Activated CD4-positive, CD25-positive, alpha-beta regulatory T cell treated with anti-CD3 and anti-CD28 coated beads, Interleukin-2, amount 50 U/mL, for 16 hours (primary cell): ENCODE results near the gene FAM53B.

Experiments used
- DNase-seq: peaks from one replicate; pipeline ENCODE4 v3.0.0-alpha.2; 2020; ENCODE audit warnings: low read depth, low spot score

FAM53B gene

DNA sequence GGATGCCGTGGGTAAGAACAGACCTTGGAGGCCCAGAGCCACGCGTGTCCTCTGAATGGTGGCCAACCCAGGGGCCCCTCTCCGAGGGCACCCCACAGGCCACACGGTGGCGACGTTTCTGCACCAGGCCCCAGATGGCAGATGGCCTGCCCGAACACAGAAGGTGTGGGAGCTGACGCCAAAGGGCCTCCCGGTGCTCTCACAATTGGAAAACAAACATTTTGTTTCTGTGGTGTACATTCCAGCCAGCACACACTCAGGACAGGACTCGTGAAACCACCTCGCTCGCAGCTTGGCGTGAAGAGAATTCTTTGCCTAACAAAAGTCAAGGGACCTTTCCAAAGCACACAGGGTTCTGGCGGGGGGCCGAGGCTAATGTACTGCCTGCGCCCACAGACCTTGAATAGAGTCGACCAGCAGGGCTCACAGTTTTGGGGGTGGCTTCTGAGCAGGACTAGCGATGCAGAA lies 112.1 kb downstream of the FAM53B start:
- no peak for DNase-seq

DNA sequence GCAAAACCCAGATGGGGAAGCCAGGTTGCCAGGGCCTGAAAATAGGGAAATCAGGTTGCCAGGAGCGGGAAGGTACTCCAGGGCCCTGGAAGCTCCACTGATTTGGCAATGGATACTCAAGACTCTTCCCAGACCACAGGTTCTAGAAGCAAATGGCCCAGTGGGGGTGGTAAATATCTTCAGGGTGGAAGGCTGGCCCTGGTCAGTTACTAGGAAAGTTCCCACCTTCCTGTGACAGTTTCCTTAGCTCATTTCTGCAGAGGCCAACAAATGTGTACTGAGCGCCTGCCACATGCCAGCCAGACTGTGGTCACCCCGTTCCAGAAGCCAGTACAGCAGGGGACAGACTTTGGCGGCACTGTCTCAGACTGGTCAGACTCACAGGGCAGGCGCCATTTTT lies 113.6 kb downstream of the FAM53B start:
- DNase-seq: no peak

DNA sequence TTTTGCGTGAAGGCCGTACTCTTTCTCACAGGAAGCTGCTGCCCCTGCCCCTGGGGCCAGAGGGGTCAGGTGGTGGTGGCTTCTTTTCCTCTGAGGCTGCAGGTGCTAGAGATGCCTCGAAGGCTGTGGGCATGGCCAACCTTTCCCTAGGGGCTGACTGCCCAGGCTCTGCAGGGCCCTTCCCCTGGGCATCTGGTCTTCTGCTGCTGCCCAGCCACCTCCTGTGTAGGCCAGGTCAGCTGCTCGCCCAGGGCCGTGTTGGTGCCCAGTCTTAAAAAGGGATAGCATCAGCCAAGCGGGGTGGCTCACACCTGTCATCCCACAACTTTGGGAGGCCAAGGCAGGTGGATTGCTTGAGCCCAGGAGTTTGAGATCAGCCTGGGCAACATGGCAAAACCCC lies 114.3 kb downstream of the FAM53B start:
- DNase-seq: no peak

DNA sequence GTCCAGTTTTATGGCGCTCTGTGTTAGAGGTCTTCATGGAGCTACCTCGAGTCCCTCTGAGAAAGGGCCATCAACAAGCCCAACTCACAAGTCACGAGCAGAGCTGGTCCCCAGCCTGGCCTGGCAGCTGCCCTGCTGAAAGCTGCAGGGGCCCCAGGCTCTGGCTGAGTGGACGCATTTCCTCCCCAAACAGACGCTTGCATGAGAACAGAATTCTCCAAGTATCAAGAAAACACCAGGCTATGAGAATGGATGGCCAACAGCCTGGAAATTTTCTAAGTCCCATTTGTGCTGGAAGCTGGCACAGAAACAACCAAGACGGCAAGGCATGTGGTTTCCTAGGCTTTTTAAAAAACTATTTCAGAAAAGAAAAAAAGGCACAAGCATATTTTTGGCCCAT lies 114.8 kb downstream of the FAM53B start:
- no peak for DNase-seq

DNA sequence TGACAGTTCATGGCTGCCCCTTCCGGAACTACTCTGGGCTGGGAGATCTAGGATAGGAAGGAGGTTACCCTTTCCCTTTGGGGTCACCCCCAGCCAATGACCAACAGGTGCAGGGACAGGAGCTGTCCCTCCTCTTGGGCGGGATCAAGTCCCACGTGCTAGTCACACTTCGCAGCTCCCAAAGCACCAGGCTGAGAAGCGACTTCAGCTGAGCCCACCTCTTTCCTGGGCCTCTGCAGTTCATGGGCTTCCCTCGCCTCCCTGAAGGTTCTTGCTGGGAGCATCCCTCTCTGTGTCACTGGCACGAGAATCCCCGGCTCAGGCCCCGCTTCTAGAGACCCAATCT lies 115.5 kb downstream of the FAM53B start:
- DNase-seq: no peak

DNA sequence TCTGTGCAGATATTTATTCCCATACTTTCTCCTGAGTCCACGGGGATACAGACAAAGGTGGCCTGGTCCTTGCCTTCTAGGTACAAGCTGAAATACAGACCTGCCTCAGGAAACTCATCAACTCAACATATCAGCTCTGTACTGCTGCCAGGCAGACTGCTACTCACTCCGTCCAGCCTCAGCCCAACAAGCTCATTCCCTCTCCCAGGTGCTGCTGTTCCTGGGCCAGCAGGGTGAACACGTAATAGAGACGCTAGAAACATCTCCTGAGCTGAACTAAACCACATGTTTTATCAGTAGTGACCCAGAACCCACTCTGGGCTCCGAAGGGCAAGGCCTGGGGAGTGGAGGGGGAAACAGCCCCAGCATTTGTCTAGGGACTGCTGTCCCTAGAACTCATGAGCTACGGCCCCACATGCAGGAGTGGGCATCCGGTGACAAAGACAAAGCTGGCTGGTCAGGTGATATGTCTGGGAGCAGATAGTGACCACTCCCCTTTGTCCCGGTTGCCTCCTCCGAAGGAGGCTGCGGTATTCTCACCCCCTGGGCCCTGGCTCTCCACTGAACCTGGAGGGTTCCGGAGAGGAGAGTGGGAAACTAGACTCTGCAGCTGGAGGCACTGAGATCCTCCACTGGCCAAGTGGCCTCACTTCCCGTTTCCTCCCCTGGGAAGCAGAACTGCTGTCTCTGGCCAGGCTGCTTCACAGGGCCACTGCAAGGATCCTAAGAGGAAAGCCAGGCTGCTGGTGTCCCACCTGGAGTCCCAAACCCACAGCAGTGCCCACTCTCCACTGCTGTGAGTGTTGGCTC lies 116.1 kb downstream of the FAM53B start:
- DNase-seq: no peak

DNA sequence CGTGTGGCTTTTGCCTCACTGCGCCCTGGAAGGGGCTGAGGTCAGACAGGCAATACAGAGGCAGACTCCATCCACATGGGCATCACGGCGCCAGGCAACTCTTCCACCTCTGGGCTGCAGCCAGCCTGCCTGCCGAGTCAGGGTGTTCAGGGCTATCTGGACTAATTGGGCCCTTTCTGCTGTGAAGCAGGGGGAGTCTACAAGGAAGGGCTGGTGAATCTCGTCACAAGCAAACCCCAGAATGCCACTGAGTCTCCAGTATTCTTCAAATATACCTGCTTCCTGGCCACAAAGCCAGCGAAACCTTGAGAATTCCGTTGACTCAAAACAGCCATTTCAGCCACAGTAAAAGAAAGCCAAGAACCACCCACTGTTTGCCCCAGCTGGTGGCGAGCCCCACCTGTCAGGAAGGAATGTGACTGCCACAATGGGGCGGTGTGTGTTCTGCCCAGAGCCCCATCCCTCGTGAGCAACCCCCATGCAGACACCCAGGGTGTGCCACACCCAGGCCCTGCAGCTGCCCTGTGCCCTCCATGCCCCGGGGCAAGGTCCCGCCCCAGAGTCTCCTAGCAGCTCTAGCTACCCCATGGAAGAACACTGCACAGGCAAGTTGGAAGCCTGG lies 117.3 kb downstream of the FAM53B start:
- no peak for DNase-seq

DNA sequence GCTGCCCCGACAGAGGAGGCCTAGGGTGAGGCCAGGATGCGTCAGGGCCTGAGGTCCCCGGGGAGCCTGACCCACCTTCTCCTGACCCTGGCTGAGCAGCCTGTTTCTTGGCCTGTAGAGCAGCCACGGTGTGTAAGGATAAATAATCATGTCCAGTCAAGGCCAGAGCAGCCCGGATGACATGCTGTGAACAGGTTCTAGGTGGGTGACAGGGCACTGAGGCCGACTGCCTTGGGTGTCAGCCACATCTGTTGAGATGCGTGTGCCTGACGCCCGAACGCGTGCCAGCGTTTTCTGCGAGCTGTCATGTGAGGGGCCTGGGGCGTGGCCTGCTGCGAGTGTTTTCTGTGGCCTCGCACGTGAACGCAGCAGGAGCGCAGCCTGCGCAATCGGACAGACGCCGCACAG lies 118.3 kb downstream of the FAM53B start:
- no peak for DNase-seq

DNA sequence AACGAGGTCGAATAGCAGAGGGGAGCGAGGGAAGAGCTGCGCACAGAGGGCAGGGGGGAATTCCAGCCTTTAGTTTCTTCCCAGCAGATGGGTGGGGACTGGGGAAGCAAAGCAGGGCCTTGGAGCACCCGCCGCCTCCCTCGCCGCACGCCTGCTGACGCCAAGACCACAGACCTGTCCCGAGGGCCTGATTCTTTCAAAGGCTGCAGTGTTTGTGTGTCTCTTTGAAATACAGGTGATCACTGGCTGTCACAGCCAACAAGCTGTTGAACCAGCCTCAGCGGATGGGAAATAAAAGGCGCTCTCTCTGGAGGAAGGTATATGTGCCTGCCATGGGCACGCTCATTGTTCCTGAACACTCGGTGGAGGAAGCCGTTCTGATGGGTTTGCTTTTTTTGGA lies 119.3 kb downstream of the FAM53B start:
- DNase-seq: no peak

DNA sequence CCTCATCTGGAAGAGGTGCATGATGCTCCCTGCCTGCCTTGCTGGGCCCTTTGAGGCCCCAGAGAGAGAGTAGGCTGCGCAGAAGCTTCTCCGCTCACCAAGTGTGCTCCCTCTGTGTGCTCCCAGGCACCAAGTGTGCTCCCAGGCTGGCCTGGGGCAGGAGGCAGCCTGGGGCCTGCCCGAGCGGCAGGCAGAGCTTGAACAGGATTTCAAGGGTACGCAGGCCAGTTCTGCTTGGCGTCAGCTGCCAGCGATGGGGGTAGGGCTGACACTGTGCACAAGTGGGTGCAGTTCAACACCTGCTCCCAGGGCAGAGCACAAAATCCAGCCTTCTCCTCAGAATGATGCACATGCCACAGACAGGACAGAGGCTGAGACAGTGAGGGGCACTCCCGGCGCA lies 119.7 kb downstream of the FAM53B start:
- DNase-seq: no peak

DNA sequence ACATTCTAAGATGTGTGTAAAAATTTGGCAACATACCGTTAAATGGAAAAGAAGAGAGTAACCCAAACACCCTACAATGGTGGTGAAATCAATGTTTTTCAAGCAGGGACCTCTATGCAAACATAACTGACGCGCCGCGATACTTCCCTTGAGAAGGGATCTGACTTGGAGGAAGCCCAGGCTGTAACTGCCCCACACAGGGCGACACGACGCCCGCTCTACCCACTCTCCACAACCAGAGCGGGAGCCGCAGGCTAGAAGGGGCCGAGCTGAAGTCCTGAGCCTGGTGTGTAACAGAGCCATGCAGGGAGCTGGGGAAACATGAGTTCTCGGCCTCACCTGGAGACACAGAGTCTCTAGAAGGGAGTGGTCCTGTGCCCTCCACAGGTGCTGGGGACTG lies 120.2 kb downstream of the FAM53B start:
- DNase-seq: no peak

DNA sequence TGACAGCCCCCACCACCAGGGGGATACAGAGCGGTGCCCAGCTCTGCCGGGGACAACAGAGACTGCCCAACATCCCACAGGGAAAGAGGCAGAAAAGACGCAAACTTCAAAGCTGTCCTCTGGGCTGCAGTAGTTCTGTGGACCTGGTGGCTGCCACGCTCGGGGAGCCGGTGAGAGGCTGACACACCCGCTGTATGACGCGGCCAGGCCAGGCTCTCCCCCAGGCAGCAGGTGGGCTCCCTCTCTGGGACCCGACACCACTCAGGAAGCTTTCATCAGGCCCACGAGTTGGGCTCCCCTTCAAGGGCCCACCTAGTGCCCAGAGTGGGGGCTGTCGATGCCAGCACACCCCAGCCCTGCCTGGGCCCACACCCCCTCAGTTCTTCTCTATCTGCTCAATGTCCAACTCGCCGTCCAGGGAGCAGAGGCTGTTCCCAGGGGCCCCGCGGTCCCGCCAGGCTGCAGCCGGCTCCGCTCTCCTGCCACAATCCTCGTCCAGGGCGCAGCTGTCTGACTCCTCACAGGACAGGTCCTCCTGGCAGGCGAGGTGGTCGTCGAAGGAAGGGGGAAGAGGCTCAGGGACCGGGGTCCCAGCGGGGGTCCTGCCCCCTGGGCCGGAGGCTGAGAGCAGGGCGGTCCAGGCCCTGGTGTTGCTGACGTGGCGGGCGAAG lies 121.2 kb downstream of the FAM53B start:
- no peak for DNase-seq

DNA sequence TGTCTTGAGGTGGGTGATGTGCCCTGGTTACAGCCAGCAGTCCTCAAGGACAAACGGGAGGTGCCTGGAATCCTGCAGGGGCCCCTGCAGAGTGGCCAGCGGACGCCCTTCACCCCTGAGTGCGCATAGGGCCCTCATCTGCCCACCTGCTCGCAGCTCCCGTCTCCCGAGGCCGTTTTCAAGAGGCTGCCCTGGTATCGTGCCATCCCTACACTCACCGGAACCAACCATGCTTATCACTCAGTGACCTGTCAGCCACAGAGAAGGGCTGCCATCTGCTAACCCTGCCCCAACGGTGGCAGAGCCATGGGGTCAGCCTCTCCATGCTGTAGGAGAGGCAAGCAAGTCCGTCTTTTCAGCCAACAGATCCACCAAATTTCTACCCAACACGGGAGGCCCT lies 122.0 kb downstream of the FAM53B start:
- DNase-seq: no peak

DNA sequence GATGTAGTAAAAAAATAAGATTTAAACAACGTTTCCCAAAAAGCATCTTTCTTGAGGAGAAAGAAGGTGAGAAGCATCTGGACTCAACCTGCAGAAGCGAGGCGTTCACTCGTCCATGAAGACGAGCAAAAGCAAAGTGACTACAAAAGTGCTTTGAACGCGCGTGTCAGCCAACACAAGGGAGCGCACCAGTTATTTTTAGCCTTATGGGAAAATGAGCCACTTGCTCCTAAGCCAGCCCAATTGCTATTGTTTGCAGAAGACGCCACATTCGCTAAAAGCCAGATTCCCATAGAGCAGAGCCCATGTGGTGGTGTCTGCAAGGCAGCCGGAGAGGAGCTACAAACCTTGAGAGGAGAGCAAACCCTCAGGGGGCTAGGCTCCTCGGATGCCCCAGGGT lies 122.5 kb downstream of the FAM53B start:
- no peak for DNase-seq

DNA sequence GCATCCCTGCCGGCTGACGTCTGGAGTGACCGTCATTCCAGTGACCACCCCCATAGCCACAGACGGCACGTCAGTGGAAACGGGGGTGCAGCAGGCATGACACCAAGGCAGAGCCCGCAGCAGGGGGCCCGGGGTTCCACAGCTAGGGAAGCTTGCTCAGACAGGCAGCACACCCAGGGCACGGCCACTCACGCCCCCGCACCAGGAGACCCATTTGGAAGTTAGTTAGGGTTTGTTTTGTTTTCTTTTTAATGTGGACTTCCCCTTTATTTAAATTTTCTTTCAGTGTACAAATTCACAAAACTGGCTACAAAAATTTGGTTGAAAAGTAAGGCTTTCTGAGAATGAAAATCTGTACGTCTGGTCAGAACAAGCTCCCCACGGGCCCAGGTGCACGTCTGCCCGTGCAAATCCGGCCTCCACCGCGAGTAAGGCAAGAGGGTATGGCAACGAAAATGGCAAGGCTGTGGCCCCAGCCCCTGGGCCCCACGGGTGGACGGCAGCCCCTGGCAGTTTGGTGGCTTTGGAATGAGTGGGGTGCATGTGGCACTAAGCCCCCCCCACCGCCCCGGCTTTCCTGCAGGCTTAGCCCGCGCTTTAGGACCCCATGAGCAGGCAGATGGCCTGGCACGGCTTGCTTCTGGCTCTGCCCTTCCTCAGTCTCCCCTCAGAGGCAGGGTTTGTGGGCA lies 124.2 kb downstream of the FAM53B start:
- no peak for DNase-seq

DNA sequence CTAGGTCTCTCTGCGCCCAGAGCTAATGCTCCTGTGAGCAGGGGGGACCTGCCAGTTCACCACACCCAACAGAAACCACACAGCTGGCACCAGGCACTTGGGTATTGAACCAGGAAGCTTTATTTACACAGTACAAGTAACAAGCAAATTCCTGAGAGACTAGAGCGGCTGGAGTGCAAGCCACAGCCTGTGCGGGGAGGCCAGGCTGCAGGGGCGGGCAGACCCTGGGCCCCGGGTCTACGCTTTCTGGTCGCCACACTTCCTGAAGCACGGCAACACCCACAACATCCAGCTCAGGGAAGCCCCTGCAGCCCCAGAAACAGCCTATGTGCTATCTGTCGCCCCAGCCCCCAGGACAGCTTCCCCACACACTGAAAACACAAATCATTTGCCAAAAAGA lies 125.0 kb downstream of the FAM53B start:
- no peak for DNase-seq

DNA sequence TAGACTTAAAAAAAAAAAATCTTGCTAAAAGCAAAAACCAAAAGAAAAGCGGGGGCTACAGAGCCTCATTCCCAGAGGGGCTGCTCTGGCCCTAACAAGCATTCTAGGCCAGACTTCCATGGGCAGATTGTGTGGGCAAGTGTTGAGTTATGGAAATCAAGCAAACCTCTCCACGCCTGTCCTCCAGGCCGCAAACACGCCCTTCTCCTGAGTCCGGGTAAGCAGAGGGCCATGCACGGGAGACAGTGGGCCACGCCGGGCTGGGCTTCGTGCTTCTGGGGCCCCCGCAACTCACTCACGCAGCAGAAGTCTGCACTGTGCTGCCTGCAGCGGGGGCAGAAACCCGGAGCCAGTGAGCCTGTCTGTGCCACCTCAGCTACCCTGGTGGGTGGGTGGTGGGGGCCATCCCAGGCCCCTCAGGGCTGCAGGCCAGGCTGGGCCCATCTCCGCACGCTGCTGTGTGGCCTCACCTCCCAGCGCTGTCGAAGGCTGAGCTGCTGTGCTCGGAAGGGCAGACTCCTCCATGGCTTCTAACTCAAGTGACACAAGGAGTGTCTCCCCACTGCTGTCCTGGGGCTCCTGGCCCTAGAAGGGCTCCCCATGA lies 125.6 kb downstream of the FAM53B start:
- no peak for DNase-seq

DNA sequence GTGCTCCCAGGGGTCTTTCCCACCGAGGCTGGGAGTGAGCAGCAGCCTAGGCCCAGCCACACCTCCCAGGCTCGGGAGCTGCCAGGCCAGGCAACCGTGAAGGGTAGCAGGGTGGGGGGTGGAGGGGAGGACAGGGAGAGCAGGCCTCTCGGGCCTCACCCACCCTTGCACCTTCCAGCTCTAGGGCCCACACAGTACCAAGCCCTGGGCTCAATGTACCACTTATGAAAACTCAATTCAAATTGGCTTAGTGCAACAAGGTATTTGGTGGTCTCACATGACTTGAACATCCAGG lies 127.4 kb downstream of the FAM53B start:
- no peak for DNase-seq

DNA sequence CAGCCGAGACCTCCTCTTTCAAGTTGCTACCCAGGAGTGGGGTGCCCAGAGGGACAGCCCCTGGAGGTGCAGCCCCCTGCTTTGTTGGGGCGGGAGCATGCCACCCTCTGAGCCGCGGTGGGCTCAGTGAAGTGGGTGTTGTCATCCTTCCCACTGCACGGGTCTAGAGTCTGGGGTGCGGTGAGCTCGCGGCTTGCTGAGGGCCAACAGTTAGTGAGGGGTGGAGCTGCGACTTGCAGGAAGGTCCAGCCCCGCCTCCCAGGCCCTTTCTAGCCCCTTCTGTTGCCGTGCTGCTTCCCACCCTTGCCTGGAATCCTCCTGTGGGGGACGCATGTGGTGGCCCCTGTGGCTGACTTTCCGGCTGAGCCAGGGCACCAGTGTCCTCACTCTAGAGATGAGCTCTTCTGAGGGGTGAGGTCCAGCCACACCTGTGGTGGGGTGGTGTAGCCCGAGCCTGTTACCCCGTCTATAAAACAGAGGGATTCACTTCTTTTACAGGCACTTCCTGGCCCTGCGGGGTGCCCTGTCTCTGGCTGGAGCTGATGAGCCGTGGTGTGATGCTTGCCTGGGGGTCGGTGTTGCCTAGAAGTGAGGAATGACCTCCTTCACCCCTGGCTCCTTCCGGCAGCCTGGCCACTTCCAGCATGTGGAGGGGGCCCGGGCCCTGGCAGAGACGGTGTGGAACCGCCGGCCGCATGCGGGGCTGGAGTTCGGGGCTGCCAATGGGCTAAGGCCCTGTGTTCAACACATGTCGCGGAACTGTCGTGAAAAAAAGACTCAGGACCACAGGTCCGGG lies 127.9 kb downstream of the FAM53B start:
- no peak for DNase-seq

DNA sequence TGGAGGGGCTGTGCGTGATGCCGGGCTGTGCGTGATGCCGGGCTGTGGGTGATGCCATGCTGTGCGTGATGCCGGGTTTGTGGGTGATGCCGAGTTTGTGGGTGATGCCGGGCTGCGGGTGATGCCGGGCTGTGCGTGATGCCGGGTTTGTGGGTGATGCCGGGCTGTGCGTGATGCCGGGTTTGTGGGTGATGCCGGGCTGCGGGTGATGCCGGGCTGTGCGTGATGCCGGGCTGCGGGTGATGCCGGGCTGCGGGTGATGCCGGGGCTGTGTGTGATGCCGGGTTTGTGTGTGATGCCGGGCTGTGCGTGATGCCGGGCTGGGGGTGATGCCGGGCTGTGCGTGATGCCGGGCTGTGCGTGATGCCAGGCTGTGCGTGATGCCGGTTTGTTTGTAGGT lies 128.9 kb downstream of the FAM53B start:
- DNase-seq: no peak

DNA sequence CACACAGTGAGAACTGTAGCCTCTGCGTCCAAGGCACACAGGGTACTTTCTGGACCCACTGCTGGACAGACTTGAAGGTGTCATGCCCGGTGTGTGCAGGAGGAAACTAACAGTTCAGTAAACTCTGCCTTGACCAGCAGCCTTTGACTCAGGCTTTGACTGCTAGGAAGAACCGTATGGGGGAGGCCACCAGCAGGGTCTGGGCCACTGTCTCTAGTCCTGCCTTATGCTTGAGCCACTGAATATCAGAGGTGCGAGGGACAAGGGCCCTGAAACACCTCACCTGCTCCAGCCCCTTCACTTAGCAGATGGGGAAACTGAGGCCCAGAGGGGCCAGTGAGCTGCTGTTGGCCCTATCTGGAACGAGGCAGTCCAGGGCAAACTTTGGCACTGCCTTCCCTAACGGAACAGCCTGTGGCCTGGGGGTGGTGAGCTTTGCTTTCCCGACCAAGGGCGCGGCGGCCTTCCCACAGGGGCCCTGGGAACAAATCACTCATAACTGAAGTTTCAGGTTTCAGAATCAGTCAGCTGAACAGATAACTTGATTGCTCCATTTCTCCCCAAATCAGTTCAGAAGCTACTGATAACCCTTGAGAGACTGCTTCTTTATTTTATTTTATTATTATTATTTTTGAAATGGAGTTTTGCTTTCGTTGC lies 130.0 kb downstream of the FAM53B start:
- no peak for DNase-seq
